ENCODE results near the gene DNAJC11.
A peak's percentile ranks its signal among the peaks of the same experiment; 100 is the strongest.

The DNAJC11 gene

GRCh38 chr1:6599141-6599975 is 102.3 kb downstream of the DNAJC11 start:
- Histone ChIP-seq H4K8ac (ENCODE audit: low read depth, low read length) (no peak overlapping the region), H2BK120ac (ENCODE audit: low read depth, low read length) (no peak overlapping the region), H3K36me3 (replicated peaks in 1 of 2; ENCODE audit: control insufficient read depth in 2 of 2, insufficient read depth in 2 of 2, low read length in 2 of 2) (peaks cover 28 to 49% of the 10 kb centered on the region in 2 donors), H3K79me1 (ENCODE audit: low read depth, low read length) (peaks cover 21% of the 10 kb centered on the region), H3K4me2 (ENCODE audit: insufficient read depth, low read length, poor library complexity, severe bottlenecking) (peak overlapping the region; percentile 37), H3K4me3 (ENCODE audit: low read length in 2 of 2) (no peak overlapping the region), H4K91ac (ENCODE audit: low read depth, low read length, poor library complexity) (no peak overlapping the region), H2BK5ac (ENCODE audit: low read length) (no peak overlapping the region), H2BK15ac (ENCODE audit: low read length) (no peak overlapping the region), H3K27ac (replicated peaks; ENCODE audit: low read length) (no peak overlapping the region), H2AK5ac (ENCODE audit: low read depth, low read length) (no peak overlapping the region), H2AFZ (ENCODE audit: low read length) (no peak overlapping the region), H3K23ac (ENCODE audit: low read depth, low read length, poor library complexity) (peak overlapping the region; percentile 37), H3K4me1 (ENCODE audit: control insufficient read depth in 2 of 2, insufficient read depth in 1 of 2, low read depth in 1 of 2, low read length in 2 of 2) (peaks cover 17% of the 10 kb centered on the region in 2 donors), H3K14ac (ENCODE audit: low read length) (no peak overlapping the region), H3K9me3 (replicated peaks in 1 of 2; ENCODE audit: control insufficient read depth in 2 of 2, insufficient read depth in 1 of 2, low read depth in 1 of 2, low read length in 2 of 2) (no peaks in the 10 kb centered on the region), H3K18ac (ENCODE audit: low read length) (no peak overlapping the region), H2BK12ac (ENCODE audit: low read length) (no peak overlapping the region), H3K27me3 (ENCODE audit: control insufficient read depth in 3 of 3, insufficient read depth in 3 of 3, low read depth in 1 of 3, low read length in 3 of 3) (peaks cover 0 to 6% (median 0%) of the 10 kb centered on the region in 3 experiments), H3K9ac (ENCODE audit: low read depth, low read length, poor library complexity) (peak overlapping the region; percentile 63), H3K4ac (ENCODE audit: low read length) (no peak overlapping the region)
- DNase-seq (ENCODE audit: low spot score), result no peak
- WGBS, 2 donors (ENCODE audit: extremely low coverage in 2 of 2, insufficient read length in 2 of 2, insufficient replicate concordance in 1 of 2), result no CpG with 5 or more reads among the region's 31 CpGs

- Histone ChIP-seq H4K91ac (ENCODE audit: low read depth, low read length, poor library complexity) (no peak overlapping the region), H3K23ac (ENCODE audit: low read depth, low read length, poor library complexity) (no peak overlapping the region), H2BK5ac (ENCODE audit: low read length) (no peak overlapping the region), H2BK12ac (ENCODE audit: low read length) (no peak overlapping the region), H3K4ac (ENCODE audit: low read length) (no peak overlapping the region), H3K79me1 (ENCODE audit: low read depth, low read length) (peaks cover 24% of the 10 kb centered on the region), H3K14ac (ENCODE audit: low read length) (no peak overlapping the region), H3K18ac (ENCODE audit: low read length) (no peak overlapping the region), H2AK5ac (ENCODE audit: low read depth, low read length) (no peak overlapping the region), H3K9ac (ENCODE audit: low read depth, low read length, poor library complexity) (no peak overlapping the region), H3K27ac (replicated peaks; ENCODE audit: low read length) (no peak overlapping the region), H3K4me1 (ENCODE audit: control insufficient read depth in 2 of 2, insufficient read depth in 1 of 2, low read depth in 1 of 2, low read length in 2 of 2) (peaks cover 10 to 17% of the 10 kb centered on the region in 2 donors), H3K36me3 (replicated peaks in 1 of 2; ENCODE audit: control insufficient read depth in 2 of 2, insufficient read depth in 2 of 2, low read length in 2 of 2) (peaks cover 40 to 65% of the 10 kb centered on the region in 2 donors), H2BK15ac (ENCODE audit: low read length) (no peak overlapping the region), H3K27me3 (ENCODE audit: control insufficient read depth in 3 of 3, insufficient read depth in 3 of 3, low read depth in 1 of 3, low read length in 3 of 3) (peaks cover 0 to 6% (median 0%) of the 10 kb centered on the region in 3 experiments), H2BK120ac (ENCODE audit: low read depth, low read length) (no peak overlapping the region), H2AFZ (ENCODE audit: low read length) (no peak overlapping the region), H3K4me3 (ENCODE audit: low read length in 2 of 2) (no peak overlapping the region), H3K4me2 (ENCODE audit: insufficient read depth, low read length, poor library complexity, severe bottlenecking) (no peak overlapping the region), H4K8ac (ENCODE audit: low read depth, low read length) (no peak overlapping the region), H3K9me3 (replicated peaks in 1 of 2; ENCODE audit: control insufficient read depth in 2 of 2, insufficient read depth in 1 of 2, low read depth in 1 of 2, low read length in 2 of 2) (no peaks in the 10 kb centered on the region)
- WGBS, 2 donors (ENCODE audit: extremely low coverage in 2 of 2, insufficient read length in 2 of 2, insufficient replicate concordance in 1 of 2), result no CpG with 5 or more reads among the region's 6 CpGs
- DNase-seq (ENCODE audit: low spot score), result no peak
Observed at GRCh38 chr1:6597777-6598131, 103.9 kb downstream of the DNAJC11 start.

- no peak overlapping the region for H3K9ac ChIP-seq (ENCODE audit: low read depth, low read length, poor library complexity)
- no peak overlapping the region for H3K23ac ChIP-seq (ENCODE audit: low read depth, low read length, poor library complexity)
- peaks cover 23% of the 10 kb centered on the region for H3K79me1 ChIP-seq (ENCODE audit: low read depth, low read length)
- H3K4me2 ChIP-seq (ENCODE audit: insufficient read depth, low read length, poor library complexity, severe bottlenecking), result no peak overlapping the region
- no peak overlapping the region for H3K4me3 ChIP-seq (ENCODE audit: low read length in 2 of 2)
- H4K8ac ChIP-seq (ENCODE audit: low read depth, low read length), result no peak overlapping the region
- H2AK5ac ChIP-seq (ENCODE audit: low read depth, low read length), result no peak overlapping the region
- H2BK5ac ChIP-seq (ENCODE audit: low read length), result no peak overlapping the region
- no peak overlapping the region for H4K91ac ChIP-seq (ENCODE audit: low read depth, low read length, poor library complexity)
- H3K27me3 ChIP-seq (ENCODE audit: control insufficient read depth in 3 of 3, insufficient read depth in 3 of 3, low read depth in 1 of 3, low read length in 3 of 3), result peaks cover 0 to 6% (median 0%) of the 10 kb centered on the region in 3 experiments
- H3K14ac ChIP-seq (ENCODE audit: low read length), result no peak overlapping the region
- no peak overlapping the region for H3K4ac ChIP-seq (ENCODE audit: low read length)
- H3K27ac ChIP-seq (replicated peaks; ENCODE audit: low read length), result no peak overlapping the region
- H3K18ac ChIP-seq (ENCODE audit: low read length), result no peak overlapping the region
- peaks cover 10 to 17% of the 10 kb centered on the region in 2 donors for H3K4me1 ChIP-seq (ENCODE audit: control insufficient read depth in 2 of 2, insufficient read depth in 1 of 2, low read depth in 1 of 2, low read length in 2 of 2)
- peaks cover 44 to 71% of the 10 kb centered on the region in 2 donors for H3K36me3 ChIP-seq (replicated peaks in 1 of 2; ENCODE audit: control insufficient read depth in 2 of 2, insufficient read depth in 2 of 2, low read length in 2 of 2)
- DNase-seq (ENCODE audit: low spot score), result no peak
- no peak overlapping the region for H2AFZ ChIP-seq (ENCODE audit: low read length)
- no CpG with 5 or more reads among the region's 15 CpGs for WGBS, 2 donors (ENCODE audit: extremely low coverage in 2 of 2, insufficient read length in 2 of 2, insufficient replicate concordance in 1 of 2)
- no peaks in the 10 kb centered on the region for H3K9me3 ChIP-seq (replicated peaks in 1 of 2; ENCODE audit: control insufficient read depth in 2 of 2, insufficient read depth in 1 of 2, low read depth in 1 of 2, low read length in 2 of 2)
- H2BK15ac ChIP-seq (ENCODE audit: low read length), result no peak overlapping the region
- H2BK120ac ChIP-seq (ENCODE audit: low read depth, low read length), result no peak overlapping the region
- H2BK12ac ChIP-seq (ENCODE audit: low read length), result no peak overlapping the region
Observed at GRCh38 chr1:6596886-6597776, 104.5 kb downstream of the DNAJC11 start.

GRCh38 chr1:6596351-6596750 is 105.3 kb downstream of the DNAJC11 start:
- WGBS, 2 donors (ENCODE audit: extremely low coverage in 2 of 2, insufficient read length in 2 of 2, insufficient replicate concordance in 1 of 2), result no CpG with 5 or more reads among the region's 7 CpGs

More at GRCh38 chr1:6596351-6596750, 105.3 kb downstream of the DNAJC11 start:
- H3K4me2 ChIP-seq (ENCODE audit: insufficient read depth, low read length, poor library complexity, severe bottlenecking), result no peak overlapping the region
- no peak overlapping the region for H4K8ac ChIP-seq (ENCODE audit: low read depth, low read length)
- H3K9ac ChIP-seq (ENCODE audit: low read depth, low read length, poor library complexity), result no peak overlapping the region
- peaks cover 0 to under 1% (median 0%) of the 10 kb centered on the region in 3 experiments for H3K27me3 ChIP-seq (ENCODE audit: control insufficient read depth in 3 of 3, insufficient read depth in 3 of 3, low read depth in 1 of 3, low read length in 3 of 3)
- no peak overlapping the region for H2AFZ ChIP-seq (ENCODE audit: low read length)
- no peak overlapping the region for H2BK5ac ChIP-seq (ENCODE audit: low read length)
- H2BK15ac ChIP-seq (ENCODE audit: low read length), result no peak overlapping the region
- no peak overlapping the region for H3K4ac ChIP-seq (ENCODE audit: low read length)
- peaks cover 9 to 10% of the 10 kb centered on the region in 2 donors for H3K4me1 ChIP-seq (ENCODE audit: control insufficient read depth in 2 of 2, insufficient read depth in 1 of 2, low read depth in 1 of 2, low read length in 2 of 2)
- H3K36me3 ChIP-seq (replicated peaks in 1 of 2; ENCODE audit: control insufficient read depth in 2 of 2, insufficient read depth in 2 of 2, low read length in 2 of 2), result peaks cover 44 to 79% of the 10 kb centered on the region in 2 donors
- H3K4me3 ChIP-seq (ENCODE audit: low read length in 2 of 2), result no peak overlapping the region
- no peak overlapping the region for H2BK12ac ChIP-seq (ENCODE audit: low read length)
- H2AK5ac ChIP-seq (ENCODE audit: low read depth, low read length), result no peak overlapping the region
- H2BK120ac ChIP-seq (ENCODE audit: low read depth, low read length), result no peak overlapping the region
- H4K91ac ChIP-seq (ENCODE audit: low read depth, low read length, poor library complexity), result no peak overlapping the region
- no peak overlapping the region for H3K18ac ChIP-seq (ENCODE audit: low read length)
- no peak overlapping the region for H3K14ac ChIP-seq (ENCODE audit: low read length)
- H3K9me3 ChIP-seq (replicated peaks in 1 of 2; ENCODE audit: control insufficient read depth in 2 of 2, insufficient read depth in 1 of 2, low read depth in 1 of 2, low read length in 2 of 2), result no peaks in the 10 kb centered on the region
- no peak overlapping the region for H3K27ac ChIP-seq (replicated peaks; ENCODE audit: low read length)
- H3K23ac ChIP-seq (ENCODE audit: low read depth, low read length, poor library complexity), result no peak overlapping the region
- H3K79me1 ChIP-seq (ENCODE audit: low read depth, low read length), result peaks cover 19% of the 10 kb centered on the region
- no peak for DNase-seq (ENCODE audit: low spot score)

All from neuronal stem cell (in vitro differentiated cells).